Loucy (cell line): ENCODE data around the gene SAMD4A.

Source experiments
- EZH2phosphoT487 ChIP-seq: fragments of 200-600 bp; IDR thresholded peaks from 2 replicates; pipeline ENCODE4 v1.6.1; 2018; ENCODE audit warnings: antibody characterized with exemption, mild to moderate bottlenecking, moderate library complexity, borderline replicate concordance
- TF ChIP-seq, protein P1 (sequence below): fragments of 200-600 bp; sonication (generic); conservative IDR thresholded peaks from 2 replicates; pipeline ENCODE4 v1.5.1; 2014; ENCODE audit warnings: mild to moderate bottlenecking, antibody characterized with exemption, low read length

DNA sequence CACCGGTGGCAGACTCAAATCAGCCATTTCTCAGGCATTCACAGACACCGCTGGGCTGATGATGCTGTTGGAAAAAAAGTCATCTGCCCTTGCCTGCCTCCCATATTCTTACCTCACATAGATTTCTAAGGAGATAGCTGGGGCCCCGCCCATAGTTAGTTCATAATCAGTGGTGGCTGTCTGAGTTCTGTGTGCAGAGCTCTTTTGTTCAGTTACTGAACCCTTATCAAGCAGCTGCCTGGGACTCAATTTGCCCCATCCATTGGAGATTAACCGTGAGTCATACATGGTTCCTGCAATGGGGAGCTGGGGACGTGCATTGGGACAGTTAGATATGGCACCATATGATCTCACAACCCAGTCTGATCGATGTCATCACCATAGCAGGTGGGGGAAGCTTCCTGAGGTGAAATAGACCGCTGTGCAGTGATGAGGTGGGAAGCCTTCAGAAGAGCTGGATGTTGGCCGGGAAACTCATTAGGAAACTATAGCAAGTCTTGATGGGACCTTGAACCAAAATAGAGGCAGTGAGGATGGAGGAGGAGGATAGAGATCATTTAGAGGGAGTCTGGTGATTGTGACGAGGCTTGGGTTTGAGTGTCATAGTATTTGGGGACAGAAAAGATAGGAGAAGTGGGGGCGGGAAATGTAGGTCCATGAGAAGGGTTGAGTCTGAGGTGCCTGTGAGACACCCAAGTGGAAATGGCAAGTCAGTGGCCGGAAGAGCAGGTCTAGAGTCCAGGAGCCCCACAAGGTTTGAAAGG, 187.9 kb downstream of the SAMD4A start:
- TF ChIP-seq, protein P1, sequence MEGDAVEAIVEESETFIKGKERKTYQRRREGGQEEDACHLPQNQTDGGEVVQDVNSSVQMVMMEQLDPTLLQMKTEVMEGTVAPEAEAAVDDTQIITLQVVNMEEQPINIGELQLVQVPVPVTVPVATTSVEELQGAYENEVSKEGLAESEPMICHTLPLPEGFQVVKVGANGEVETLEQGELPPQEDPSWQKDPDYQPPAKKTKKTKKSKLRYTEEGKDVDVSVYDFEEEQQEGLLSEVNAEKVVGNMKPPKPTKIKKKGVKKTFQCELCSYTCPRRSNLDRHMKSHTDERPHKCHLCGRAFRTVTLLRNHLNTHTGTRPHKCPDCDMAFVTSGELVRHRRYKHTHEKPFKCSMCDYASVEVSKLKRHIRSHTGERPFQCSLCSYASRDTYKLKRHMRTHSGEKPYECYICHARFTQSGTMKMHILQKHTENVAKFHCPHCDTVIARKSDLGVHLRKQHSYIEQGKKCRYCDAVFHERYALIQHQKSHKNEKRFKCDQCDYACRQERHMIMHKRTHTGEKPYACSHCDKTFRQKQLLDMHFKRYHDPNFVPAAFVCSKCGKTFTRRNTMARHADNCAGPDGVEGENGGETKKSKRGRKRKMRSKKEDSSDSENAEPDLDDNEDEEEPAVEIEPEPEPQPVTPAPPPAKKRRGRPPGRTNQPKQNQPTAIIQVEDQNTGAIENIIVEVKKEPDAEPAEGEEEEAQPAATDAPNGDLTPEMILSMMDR: no peak
- TF ChIP-seq EZH2phosphoT487: no peak
